Loucy (cell line): ENCODE data around the gene ARG2.

ENCODE experiments used
- EZH2phosphoT487 ChIP-seq: fragments of 200-600 bp; IDR thresholded peaks from 2 replicates; pipeline ENCODE4 v1.6.1; 2018; ENCODE audit warnings: antibody characterized with exemption, mild to moderate bottlenecking, moderate library complexity, borderline replicate concordance
- TF ChIP-seq, protein P1 (sequence below): fragments of 200-600 bp; sonication (generic); conservative IDR thresholded peaks from 2 replicates; pipeline ENCODE4 v1.5.1; 2014; ENCODE audit warnings: mild to moderate bottlenecking, antibody characterized with exemption, low read length

- TF ChIP-seq, protein P1, sequence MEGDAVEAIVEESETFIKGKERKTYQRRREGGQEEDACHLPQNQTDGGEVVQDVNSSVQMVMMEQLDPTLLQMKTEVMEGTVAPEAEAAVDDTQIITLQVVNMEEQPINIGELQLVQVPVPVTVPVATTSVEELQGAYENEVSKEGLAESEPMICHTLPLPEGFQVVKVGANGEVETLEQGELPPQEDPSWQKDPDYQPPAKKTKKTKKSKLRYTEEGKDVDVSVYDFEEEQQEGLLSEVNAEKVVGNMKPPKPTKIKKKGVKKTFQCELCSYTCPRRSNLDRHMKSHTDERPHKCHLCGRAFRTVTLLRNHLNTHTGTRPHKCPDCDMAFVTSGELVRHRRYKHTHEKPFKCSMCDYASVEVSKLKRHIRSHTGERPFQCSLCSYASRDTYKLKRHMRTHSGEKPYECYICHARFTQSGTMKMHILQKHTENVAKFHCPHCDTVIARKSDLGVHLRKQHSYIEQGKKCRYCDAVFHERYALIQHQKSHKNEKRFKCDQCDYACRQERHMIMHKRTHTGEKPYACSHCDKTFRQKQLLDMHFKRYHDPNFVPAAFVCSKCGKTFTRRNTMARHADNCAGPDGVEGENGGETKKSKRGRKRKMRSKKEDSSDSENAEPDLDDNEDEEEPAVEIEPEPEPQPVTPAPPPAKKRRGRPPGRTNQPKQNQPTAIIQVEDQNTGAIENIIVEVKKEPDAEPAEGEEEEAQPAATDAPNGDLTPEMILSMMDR: no peak
- TF ChIP-seq EZH2phosphoT487: no peak
Measured at GRCh38 chr14:67680121-67680602, 60.4 kb downstream of the ARG2 start.
